Measurements from ENCODE around the gene C4A.
"Not testable (repeated sequence)": the region's sequence is repeated elsewhere in the genome, so short reads cannot be mapped to it uniquely, and the experiment has no call there.

Gene C4A

GRCh38 chr6:31980998-31981397 lies 859 bp upstream of the C4A start:
- not testable (repeated sequence) for DNase-seq (ENCODE audit: low spot score)

- DNase-seq (ENCODE audit: low spot score): not testable (repeated sequence)
These were observed 7.5 kb downstream of the C4A start for GRCh38 chr6:31989363-31989762.

- DNase-seq (ENCODE audit: low spot score): not testable (repeated sequence)
These were observed 12.6 kb downstream of the C4A start for GRCh38 chr6:31994421-31994820.

GRCh38 chr6:31996385-31996784 lies 14.5 kb downstream of the C4A start:
- not testable (repeated sequence) for DNase-seq (ENCODE audit: low spot score)

GRCh38 chr6:32002546-32003268 lies 20.9 kb downstream of the C4A start:
- DNase-seq (ENCODE audit: low spot score): not testable (repeated sequence)

GRCh38 chr6:32003301-32003700 lies 21.4 kb downstream of the C4A start:
- not testable (repeated sequence) for DNase-seq (ENCODE audit: low spot score)

- DNase-seq (ENCODE audit: low spot score): not testable (repeated sequence)
These were observed 22.5 kb downstream of the C4A start for GRCh38 chr6:32004393-32004792.

- DNase-seq (ENCODE audit: low spot score): not testable (repeated sequence)
These were observed 23.1 kb downstream of the C4A start for GRCh38 chr6:32004864-32005537.

- DNase-seq (ENCODE audit: low spot score): not testable (repeated sequence)
These were observed 23.7 kb downstream of the C4A start for GRCh38 chr6:32005538-32005880.

- not testable (repeated sequence) for DNase-seq (ENCODE audit: low spot score)
These were observed 24.2 kb downstream of the C4A start for GRCh38 chr6:32005991-32006529.

- DNase-seq (ENCODE audit: low spot score): not testable (repeated sequence)
These were observed 25.2 kb downstream of the C4A start for GRCh38 chr6:32007086-32007485.

- not testable (repeated sequence) for DNase-seq (ENCODE audit: low spot score)
These were observed 26.2 kb downstream of the C4A start for GRCh38 chr6:32008037-32008436.

- DNase-seq (ENCODE audit: low spot score): not testable (repeated sequence)
These were observed 26.8 kb downstream of the C4A start for GRCh38 chr6:32008616-32009015.

- not testable (repeated sequence) for DNase-seq (ENCODE audit: low spot score)
These were observed 27.7 kb downstream of the C4A start for GRCh38 chr6:32009537-32009936.

GRCh38 chr6:32010856-32011530 lies 29.1 kb downstream of the C4A start:
- not testable (repeated sequence) for DNase-seq (ENCODE audit: low spot score)

GRCh38 chr6:32012941-32013617 lies 31.2 kb downstream of the C4A start:
- not testable (repeated sequence) for DNase-seq (ENCODE audit: low spot score)

GRCh38 chr6:32013738-32014137 lies 31.9 kb downstream of the C4A start:
- DNase-seq (ENCODE audit: low spot score): not testable (repeated sequence)

- DNase-seq (ENCODE audit: low spot score): not testable (repeated sequence)
These were observed 32.7 kb downstream of the C4A start, which contains the start of gene C4B for GRCh38 chr6:32014547-32014946. C4B (plus strand) TSS chr6:32014795; CDS start chr6:32014846, 51 bp downstream.

- not testable (repeated sequence) for DNase-seq (ENCODE audit: low spot score)
These were observed 40.2 kb downstream of the C4A start for GRCh38 chr6:32022100-32022499.

- DNase-seq (ENCODE audit: low spot score): not testable (repeated sequence)
These were observed 46.8 kb downstream of the C4A start for GRCh38 chr6:32028631-32029030.

GRCh38 chr6:32029553-32029952 lies 47.7 kb downstream of the C4A start:
- DNase-seq (ENCODE audit: low spot score): not testable (repeated sequence)

All from GM03348 (cell line).